ENCODE data around the gene GSK3A.

GRCh38 chr19:42249149-42249750 lies 6.8 kb upstream of the GSK3A start:
- no peak for TF ChIP-seq FOXM1 (IDR thresholded peaks at IDR 0.05; ENCODE audit: borderline replicate concordance)
- no peak for TF ChIP-seq SP1 (IDR thresholded peaks at IDR 0.05)
- no peak for TF ChIP-seq BHLHE40 (IDR thresholded peaks at IDR 0.05; ENCODE audit: borderline replicate concordance)
- no peak for TF ChIP-seq FOXA1 (IDR thresholded peaks at IDR 0.05)
- TF ChIP-seq HDGF (IDR thresholded peaks at IDR 0.05; ENCODE audit: borderline replicate concordance), result no peak
- no peak for TF ChIP-seq TARDBP (IDR thresholded peaks at IDR 0.05)
- TF ChIP-seq L3MBTL2 (conservative IDR thresholded peaks at IDR 0.05), result no peak
- no peak for TF ChIP-seq ZNF384 (IDR thresholded peaks at IDR 0.05)
- TF ChIP-seq SUZ12 (IDR thresholded peaks at IDR 0.05), result no peak
- no peak for TF ChIP-seq CTBP1 (IDR thresholded peaks at IDR 0.05; ENCODE audit: borderline replicate concordance)
- TF ChIP-seq LEF1 (IDR thresholded peaks at IDR 0.05; ENCODE audit: borderline replicate concordance), result no peak
- TF ChIP-seq ELF4 (IDR thresholded peaks at IDR 0.05), result no peak
- no peak for TF ChIP-seq FOXK2 (IDR thresholded peaks at IDR 0.05)
